ENCODE results near the gene RPTOR. TPM values are rescaled to one million over a fixed set of nuclear protein-coding genes. Genes with fewer than 3 reads are reported as not detected.

Gene RPTOR
- total RNA-seq, 1 experiment from 2014 or later: 25.1 TPM

DNA sequence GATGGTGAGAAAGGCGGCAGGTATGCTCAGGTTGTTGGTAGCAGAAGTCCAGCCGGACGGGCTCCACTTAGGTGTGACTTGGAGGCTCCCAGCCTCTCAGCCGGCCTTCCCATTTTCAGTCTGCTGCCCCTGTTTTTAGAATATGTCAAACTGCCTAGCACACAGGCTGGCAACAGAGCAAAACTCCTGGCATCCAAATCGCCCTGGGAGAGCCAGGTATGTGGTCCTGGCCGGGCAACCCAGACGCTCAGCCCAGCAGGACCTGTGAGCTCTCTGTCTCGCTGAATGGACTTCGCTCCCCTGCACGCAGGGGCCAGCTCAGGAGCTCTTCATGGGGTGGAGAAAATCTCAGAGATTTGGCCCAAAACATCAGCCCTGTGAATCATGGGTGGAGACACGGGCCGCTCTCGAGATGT is 299.1 kb downstream of the RPTOR start:
- DNase-seq (ENCODE audit: low read depth): no peak

- DNase-seq (ENCODE audit: low read depth): no peak
These were observed 299.9 kb downstream of the RPTOR start for GRCh38 chr17:80844418-80844990.

GRCh38 chr17:80845069-80845862 is 300.6 kb downstream of the RPTOR start:
- DNase-seq (ENCODE audit: low read depth): no peak

DNA sequence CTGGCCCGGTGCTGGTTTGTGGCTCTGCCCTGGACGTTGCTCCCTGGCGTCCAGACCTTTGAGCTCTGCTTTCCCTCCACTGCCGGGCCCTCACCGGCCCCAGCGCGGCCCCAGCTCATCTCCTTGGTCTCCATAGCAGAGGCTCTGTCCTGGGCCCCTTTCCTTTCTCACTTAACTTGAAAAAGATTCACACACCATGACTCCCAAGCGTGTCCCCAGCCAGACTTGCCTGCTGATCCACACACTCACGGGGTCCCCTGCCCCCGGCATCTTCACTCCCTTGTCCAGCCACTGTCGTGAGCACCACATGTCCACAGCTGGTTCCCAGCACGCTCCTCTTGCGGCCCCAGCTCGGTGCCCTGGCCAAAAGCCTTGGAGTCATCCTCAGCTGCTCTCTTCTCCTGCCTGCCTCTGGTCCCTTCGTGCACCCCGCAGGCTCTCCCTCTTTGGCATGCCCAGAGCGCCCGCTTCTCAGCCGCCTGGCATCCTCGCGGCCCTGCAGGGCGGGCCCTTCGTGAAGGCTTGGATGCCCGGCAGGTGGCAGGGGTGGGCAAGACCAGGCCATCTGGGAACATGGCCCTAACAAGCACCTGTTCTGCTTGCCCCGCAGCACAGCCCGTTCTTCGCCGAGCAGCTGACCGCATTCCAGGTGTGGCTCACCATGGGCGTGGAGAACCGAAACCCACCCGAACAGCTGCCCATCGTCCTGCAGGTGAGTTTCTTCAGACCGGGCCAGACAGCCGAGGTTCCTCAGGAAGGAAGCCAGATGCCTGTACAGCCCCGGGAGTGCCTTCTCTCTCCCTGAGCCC is 301.4 kb downstream of the RPTOR start:
- no peak for DNase-seq (ENCODE audit: low read depth)

- no peak for DNase-seq (ENCODE audit: low read depth)
These were observed 302.3 kb downstream of the RPTOR start for GRCh38 chr17:80846932-80847331.

GRCh38 chr17:80847496-80848230 is 303.0 kb downstream of the RPTOR start:
- no peak for DNase-seq (ENCODE audit: low read depth)

GRCh38 chr17:80848449-80849102 is 303.9 kb downstream of the RPTOR start:
- DNase-seq (ENCODE audit: low read depth): no peak

- DNase-seq (ENCODE audit: low read depth): no peak
These were observed 304.5 kb downstream of the RPTOR start for GRCh38 chr17:80849119-80849518.

DNA sequence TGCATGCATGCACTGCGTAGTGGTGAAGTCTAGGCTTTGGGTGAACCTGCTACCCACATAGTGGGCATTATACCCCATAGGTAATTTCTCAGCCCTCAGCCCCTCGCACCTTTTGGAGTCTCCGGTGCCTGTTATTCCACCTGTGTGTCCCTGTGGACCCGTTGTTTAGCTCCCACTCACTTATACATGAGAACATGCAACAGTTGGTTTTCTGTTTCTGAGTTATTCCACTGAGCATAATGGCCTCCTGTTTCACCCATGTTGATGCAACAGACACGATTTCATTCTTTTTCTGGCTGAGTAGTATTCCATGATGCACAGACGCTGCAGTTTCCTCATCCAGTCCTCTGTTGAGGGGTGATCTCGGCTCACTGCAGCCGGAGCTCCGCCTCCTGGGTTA is 305.5 kb downstream of the RPTOR start:
- DNase-seq (ENCODE audit: low read depth): no peak

DNA sequence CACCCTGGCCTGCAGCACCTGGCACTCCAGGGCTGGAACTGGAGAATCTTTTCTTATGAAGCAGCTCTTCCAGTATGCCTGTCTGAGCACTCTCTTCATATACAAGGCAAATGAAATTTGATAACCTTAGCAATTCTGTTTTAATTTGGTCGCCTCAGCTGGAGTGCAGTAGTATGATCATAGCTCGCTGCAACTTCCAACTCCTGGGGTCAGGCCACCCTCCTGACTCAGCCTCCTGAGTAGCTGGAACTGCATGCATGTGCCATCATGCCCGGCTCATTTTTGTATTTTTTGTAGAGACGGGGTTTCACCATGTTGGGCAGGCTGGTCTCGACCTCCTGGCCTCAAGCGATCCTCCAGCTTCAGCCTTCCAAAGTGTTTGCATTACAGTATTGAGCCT is 306.2 kb downstream of the RPTOR start:
- peak; percentile 42 for DNase-seq (ENCODE audit: low read depth)

- DNase-seq (ENCODE audit: low read depth): no peak
These were observed 306.8 kb downstream of the RPTOR start for GRCh38 chr17:80851277-80851925.

DNA sequence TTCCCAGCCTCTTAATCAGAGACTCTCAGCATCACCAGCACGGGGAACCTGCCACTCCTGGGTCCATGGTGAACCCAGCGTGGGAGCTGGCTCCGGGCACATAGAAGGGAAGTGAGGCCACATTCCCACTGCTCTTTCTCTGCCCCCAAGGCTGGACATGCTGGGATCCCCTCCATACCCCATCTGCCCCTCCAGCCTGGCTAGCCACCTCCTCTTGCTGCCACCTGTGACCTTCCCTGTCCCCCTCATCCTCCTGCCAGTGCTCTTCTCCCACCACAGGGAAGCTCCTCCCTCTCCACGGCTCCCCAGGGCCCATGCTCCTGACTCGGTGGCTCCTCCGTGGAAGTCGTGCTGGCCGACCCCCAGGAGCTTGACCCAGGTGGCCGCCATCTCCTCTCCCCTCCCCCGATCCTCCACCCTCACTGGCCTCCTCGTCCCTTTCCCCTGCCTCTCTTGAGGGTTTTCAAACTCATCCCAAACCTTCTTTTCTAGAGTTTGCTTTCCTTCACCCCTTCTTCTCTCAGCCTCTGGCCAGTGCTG is 307.9 kb downstream of the RPTOR start:
- no peak for DNase-seq (ENCODE audit: low read depth)

- DNase-seq (ENCODE audit: low read depth): no peak
These were observed 308.4 kb downstream of the RPTOR start for GRCh38 chr17:80853076-80853475.

GRCh38 chr17:80854220-80854619 is 309.6 kb downstream of the RPTOR start:
- DNase-seq (ENCODE audit: low read depth): no peak

DNA sequence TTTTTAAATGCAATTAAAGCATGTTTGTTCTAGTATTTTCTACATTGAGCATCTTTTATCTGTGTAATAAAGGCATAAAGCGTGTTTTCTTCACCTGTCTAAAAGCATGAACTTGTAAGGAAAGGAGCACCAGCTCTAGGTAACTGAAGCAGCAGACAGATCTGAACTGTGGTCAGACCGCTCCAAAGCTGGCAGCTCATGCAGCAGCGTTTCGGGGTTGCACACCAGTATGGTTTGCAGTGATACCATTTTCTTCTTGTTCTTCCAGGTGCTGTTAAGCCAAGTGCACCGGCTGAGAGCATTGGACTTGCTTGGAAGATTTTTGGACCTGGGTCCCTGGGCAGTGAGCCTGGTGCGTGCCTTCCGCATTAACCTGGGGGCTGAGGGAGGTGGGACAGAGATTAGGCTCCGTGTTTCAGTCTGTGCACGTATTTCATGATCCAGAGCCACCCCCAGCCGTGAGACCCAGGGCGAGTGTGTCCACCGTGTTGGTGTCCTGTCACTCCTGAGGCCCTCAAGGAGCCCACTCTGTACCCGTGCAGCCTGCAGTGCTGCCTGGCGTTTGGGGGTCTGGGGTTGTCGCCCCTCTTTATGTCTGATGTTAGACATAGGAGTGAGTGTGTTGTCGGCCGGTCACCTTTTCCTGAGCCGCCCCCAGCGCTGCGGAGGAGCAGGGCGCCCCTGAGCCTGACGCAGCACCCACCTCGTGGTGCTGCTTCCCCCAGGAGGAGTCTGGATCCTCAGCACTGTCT is 310.7 kb downstream of the RPTOR start:
- no peak for DNase-seq (ENCODE audit: low read depth)

DNA sequence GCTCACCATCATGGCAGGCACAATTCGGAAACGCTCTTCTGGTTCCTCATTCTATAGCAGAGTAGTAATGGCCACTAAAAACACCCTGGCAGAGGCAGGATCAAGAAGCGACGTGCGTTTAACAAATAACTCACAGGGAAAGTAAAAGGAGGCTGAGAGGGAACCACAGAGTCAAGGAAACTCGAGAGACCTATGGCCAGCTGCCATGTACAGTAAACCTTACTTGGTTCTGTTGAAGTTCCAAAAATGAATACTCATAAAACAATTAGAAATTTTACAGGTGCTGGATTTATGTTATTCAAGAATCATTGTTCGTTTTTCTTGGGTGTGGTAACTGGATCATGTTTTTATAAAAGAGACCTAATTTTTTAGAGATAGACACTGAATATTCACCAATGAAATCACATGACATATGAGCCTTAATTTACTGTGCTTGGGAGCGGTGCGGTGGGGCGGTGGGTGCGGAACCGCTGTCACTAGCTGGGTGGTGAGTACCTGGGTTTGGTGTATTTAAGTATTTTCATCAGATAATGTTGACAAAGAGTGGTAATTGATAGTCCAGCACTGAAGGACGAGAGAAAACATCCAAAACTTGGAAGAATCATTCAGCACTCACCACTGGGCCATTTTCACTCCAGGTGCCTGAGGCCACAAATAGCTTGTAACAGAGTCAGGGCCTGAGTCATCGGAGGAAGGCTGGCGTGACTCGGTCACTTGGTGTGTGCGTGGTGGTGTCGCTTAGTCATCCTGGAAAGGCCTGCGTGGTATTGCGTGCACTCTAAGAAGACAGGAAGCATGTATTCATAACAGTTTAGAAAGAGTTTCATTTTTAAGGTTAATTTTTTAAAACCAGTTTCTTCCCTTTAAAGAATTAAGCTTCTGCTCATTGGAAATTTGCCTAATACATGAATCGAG is 311.6 kb downstream of the RPTOR start:
- DNase-seq (ENCODE audit: low read depth): peak; percentile 96

DNA sequence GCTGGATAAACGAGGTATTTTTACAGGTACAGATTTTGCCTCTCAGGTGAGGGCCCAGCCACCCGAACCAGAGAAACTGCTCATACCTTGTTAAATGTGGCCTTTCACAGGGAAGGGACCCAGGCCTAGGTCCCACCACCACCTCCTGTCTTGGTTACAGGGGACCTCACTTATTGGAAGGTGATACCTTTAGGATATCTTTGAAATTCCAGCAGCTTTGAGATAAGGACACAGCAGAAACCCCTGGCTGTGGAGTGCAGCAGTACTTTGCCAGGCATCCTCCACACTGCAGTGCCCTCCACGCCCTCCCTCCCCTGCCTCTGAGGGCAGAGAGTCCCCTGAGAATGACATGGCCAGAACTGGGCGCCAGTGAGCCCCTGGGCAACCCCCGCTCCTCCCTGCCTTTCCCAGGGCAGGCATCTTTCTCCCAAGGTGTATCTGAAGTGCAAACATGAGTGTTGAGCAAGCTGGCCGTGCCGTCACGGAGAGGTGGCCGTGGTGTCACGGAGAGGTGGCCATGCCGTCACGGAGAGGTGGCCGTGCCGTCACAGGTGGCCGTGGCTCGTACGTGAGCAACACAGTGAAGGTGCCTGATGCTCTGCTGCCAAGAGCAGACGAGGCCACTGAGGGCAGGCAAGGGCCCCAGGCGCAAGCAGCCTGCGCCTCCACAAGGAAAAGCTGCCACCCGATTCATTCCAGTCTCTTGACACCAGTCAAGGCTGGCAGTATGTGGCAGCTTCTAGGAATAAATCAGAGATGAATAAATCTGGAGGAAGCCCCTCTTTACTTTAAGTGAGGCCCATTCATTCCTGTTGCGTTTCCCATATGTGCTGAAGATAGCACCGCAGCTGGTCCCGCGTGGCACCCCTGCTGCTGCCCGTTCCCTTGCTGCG is 312.5 kb downstream of the RPTOR start:
- DNase-seq (ENCODE audit: low read depth): no peak

GRCh38 chr17:80857756-80858171 is 313.1 kb downstream of the RPTOR start:
- DNase-seq (ENCODE audit: low read depth): no peak

Measured in LHCN-M2 (cell line).